ENCODE measurements around the gene IFNAR1.

DNA sequence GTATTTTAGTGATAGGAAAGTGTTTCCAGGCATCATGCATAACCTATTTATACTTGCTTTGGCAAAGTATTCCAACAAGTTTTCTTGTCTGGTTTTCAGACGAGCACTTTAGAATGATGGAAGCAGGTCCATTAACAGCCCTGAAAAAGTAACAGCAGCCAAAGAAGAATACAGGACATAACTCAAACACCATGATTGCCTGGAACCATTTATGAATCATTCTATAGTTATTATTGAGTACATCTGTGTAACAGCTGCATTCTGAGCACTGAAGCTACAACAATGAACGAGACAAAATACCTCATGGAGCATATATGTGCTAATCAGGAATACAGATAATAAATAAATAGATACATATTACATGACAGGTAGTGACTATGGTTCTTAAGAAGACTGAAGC is 46.0 kb upstream of the IFNAR1 start:
- TF ChIP-seq ZFP30 (CRISPR knock-in tag; IDR thresholded peaks at IDR 0.05), result no peak
- TF ChIP-seq, protein P1, sequence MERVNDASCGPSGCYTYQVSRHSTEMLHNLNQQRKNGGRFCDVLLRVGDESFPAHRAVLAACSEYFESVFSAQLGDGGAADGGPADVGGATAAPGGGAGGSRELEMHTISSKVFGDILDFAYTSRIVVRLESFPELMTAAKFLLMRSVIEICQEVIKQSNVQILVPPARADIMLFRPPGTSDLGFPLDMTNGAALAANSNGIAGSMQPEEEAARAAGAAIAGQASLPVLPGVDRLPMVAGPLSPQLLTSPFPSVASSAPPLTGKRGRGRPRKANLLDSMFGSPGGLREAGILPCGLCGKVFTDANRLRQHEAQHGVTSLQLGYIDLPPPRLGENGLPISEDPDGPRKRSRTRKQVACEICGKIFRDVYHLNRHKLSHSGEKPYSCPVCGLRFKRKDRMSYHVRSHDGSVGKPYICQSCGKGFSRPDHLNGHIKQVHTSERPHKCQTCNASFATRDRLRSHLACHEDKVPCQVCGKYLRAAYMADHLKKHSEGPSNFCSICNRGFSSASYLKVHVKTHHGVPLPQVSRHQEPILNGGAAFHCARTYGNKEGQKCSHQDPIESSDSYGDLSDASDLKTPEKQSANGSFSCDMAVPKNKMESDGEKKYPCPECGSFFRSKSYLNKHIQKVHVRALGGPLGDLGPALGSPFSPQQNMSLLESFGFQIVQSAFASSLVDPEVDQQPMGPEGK (CRISPR knock-in tag; IDR thresholded peaks at IDR 0.05; ENCODE audit: borderline replicate concordance), result no peak
- no peak for TF ChIP-seq ZNF8 (CRISPR knock-in tag; IDR thresholded peaks at IDR 0.05)
- TF ChIP-seq, protein P2, sequence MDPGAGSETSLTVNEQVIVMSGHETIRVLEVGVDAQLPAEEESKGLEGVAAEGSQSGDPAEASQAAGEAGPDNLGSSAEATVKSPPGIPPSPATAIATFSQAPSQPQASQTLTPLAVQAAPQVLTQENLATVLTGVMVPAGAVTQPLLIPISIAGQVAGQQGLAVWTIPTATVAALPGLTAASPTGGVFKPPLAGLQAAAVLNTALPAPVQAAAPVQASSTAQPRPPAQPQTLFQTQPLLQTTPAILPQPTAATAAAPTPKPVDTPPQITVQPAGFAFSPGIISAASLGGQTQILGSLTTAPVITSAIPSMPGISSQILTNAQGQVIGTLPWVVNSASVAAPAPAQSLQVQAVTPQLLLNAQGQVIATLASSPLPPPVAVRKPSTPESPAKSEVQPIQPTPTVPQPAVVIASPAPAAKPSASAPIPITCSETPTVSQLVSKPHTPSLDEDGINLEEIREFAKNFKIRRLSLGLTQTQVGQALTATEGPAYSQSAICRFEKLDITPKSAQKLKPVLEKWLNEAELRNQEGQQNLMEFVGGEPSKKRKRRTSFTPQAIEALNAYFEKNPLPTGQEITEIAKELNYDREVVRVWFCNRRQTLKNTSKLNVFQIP (CRISPR knock-in tag; IDR thresholded peaks at IDR 0.05; ENCODE audit: borderline replicate concordance, low read depth), result no peak
- TF ChIP-seq CSDC2 (CRISPR knock-in tag; IDR thresholded peaks at IDR 0.05), result no peak
- no peak for TF ChIP-seq ARNTL (CRISPR knock-in tag; IDR thresholded peaks at IDR 0.05; ENCODE audit: borderline replicate concordance, low read depth)
- no peak for TF ChIP-seq ZNF565 (CRISPR knock-in tag; conservative IDR thresholded peaks at IDR 0.05; ENCODE audit: low read depth)
- TF ChIP-seq ZFP3 (CRISPR knock-in tag; IDR thresholded peaks at IDR 0.05), result no peak

Data from SK-N-SH treated with all-trans-retinoic acid at 6 μM for 48 hours (cell line).